Putamen (tissue), 1 donor: ENCODE measurements around the gene ZNF555.
"Not testable (repeated sequence)": the region's sequence is repeated elsewhere in the genome, so short reads cannot be mapped to it uniquely, and the experiment has no call there.

Experiments
- DNase-seq: peaks from one replicate; pipeline ENCODE4 v3.0.0-alpha.2; 2016; ENCODE audit warnings: low spot score

Gene ZNF555

DNA sequence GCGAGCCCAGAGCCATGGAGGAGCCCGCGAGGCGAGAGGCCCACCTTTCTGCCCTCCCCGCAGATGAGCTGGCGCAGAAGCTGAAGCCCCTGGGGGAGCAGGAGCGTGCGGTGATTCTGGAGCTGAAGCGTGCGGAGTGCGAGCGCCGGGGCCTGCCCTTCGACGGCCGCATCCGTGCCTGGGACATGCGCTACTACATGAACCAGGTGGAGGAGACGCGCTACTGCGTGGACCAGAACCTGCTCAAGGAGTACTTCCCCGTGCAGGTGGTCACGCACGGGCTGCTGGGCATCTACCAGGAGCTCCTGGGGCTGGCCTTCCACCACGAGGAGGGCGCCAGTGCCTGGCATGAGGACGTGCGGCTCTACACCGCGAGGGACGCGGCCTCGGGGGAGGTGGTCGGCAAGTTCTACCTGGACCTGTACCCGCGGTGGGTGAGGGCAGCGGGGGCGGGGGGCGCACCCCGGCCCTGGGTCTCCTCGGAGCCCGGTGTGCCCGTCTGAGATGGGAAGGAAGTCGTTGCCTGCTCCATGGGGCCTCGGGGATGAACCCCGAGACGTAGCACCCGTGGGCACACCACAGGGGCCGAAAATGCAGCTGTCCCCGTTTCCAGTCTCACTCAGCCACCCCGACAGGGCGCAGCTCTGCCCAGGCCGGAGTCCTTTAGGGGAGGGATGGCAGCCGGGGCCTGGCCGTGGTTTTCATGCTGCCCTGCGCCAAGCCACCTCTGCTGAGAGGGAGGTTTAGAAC is 33.7 kb upstream of the ZNF555 start:
- DNase-seq: no peak

DNA sequence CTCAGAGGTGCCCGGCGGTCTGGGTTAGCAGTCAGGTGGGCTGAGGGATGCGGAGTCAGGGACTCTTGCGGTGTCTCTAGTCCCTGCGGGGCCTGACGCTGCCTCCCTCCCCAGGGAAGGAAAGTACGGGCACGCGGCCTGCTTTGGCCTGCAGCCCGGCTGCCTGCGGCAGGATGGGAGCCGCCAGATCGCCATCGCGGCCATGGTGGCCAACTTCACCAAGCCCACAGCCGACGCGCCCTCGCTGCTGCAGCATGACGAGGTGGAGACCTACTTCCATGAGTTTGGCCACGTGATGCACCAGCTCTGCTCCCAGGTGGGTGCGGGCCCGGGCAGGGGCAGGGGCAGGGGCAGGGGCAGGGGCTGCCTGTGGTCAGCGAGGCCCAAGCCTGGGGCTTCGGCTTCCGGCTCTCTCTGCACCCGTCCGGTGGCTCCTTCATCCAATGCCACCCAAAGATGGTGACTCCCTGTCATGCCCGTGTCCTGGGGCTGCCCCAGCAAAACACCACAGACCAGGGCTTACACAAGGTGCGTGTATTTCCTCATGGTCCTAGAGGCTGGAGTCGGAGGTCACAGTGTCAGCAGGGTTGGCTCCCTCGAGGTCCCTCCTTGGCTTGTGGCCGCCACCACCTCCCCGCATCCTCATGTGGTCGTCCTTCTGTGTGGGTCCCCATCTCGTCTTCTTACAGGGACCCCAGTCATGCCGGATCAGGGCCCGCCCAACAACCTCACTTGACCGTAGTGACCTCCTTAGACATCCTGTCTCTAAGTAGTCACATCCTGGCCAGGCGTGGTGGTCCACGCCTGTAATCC is 32.9 kb upstream of the ZNF555 start:
- DNase-seq: no peak

DNA sequence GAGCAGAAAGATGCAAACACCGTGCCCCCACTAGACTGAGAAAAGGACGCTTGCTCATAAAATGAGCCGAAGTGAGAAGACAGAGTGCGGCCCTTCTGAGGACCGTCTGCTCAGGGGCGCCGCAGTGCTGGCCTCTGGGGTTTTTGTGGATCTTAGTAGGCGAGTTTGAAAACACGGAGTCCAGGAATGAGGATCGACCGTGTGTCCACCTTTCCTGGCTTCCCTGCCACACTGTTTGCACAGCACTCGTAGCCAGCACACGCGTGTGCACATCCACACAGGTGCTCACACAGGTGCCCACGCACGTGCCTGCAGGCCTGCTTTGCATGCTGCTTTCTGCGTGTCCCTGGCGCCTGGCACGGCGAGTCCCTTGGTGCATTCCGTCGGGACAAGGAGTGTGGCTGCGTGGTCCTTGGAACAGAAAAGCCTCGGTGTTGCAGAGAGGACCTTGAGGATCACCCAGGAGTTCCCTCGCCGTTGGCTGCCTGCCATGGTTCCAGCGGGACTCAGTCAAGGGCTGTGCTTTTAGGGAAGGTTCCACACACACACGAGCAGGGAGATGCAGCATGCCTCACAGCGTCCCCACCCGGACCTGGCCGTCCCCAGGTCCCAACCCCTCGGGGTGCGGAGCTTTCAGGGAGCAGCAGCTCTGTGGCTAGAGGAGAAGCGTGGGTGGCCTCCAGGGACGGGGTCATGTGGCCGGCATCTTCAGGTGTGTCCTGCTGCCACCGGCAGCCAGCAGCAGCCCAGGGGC is 31.7 kb upstream of the ZNF555 start:
- DNase-seq: no peak

DNA sequence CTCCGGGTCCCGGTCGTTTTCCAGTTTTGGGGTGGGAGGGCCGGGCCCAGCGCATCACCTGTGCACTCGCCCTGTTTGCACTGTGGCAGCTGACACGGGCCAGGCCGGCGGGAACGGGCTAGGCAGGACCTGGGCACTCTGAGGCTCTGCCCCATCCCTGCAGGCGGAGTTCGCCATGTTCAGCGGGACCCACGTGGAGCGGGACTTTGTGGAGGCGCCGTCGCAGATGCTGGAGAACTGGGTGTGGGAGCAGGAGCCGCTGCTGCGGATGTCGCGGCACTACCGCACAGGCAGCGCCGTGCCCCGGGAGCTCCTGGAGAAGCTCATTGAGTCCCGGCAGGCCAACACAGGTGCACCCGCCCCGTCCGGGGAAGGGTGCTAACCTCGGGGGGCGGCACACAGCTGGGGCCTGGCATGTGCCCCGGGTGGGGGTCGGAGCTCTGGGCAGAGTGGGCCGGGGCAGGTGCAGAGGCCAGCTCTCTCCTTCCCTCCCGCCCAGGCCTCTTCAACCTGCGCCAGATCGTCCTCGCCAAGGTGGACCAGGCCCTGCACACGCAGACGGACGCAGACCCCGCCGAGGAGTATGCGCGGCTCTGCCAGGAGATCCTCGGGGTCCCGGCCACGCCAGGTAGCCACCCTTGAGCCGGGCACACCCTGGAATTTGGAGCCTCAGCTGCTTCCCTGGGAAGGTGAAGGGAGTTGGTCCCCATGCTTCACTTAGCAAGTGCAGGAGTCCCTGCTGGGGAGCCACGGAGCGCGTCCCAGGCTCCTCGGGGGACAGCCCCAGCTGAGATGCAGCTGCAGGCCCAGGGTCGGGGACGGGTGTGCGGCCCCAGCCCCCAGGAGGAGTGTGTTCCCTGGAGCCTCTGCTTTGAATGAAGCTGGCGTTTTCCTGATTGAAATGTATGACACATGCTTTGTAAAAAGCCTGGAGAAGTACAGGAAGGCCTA is 30.9 kb upstream of the ZNF555 start:
- DNase-seq: no peak

GRCh38 chr19:2811221-2811722 is 30.0 kb upstream of the ZNF555 start:
- no peak for DNase-seq

- no peak for DNase-seq
Observed at GRCh38 chr19:2811735-2812413, 29.4 kb upstream of the ZNF555 start.

DNA sequence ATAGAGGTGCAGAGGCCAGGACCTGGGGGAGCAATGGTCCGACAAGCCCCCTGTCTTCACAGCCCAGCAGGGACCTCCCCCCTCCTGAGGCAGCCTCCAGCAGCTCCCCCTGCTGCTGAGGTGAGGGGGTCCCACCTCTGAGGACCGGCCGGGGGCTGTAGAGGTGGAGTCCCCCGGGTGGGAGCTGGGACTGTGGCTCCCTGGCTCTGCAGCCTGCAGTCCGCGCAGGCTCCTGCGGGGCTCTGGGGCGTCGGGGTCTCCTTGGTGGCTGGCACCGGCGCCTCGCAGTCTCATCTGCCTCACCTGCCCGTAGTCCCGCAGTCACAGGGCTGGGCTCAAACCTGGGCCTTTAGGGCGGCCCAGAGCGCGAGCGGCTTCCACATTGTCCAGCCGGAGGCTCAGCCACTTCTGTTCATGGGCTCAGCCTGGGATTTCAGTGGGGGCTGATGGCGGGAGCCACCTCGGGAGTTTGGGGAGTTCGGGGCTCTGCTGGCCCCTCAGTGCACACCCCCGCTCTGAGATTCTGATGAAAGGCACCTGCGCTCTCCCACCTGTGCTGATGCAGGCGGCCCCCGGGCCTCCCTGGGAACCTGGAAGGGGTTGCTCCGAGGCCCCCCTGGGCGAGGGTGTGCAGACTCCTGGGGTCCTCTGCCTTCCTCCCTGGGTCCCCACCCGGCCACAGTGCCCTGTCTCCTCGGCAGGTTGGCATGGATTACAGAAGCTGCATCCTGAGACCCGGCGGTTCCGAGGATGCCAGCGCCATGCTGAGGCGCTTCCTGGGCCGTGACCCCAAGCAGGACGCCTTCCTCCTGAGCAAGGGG is 28.7 kb upstream of the ZNF555 start:
- no peak for DNase-seq

- no peak for DNase-seq
Observed at GRCh38 chr19:2813235-2814160, 27.8 kb upstream of the ZNF555 start.

DNA sequence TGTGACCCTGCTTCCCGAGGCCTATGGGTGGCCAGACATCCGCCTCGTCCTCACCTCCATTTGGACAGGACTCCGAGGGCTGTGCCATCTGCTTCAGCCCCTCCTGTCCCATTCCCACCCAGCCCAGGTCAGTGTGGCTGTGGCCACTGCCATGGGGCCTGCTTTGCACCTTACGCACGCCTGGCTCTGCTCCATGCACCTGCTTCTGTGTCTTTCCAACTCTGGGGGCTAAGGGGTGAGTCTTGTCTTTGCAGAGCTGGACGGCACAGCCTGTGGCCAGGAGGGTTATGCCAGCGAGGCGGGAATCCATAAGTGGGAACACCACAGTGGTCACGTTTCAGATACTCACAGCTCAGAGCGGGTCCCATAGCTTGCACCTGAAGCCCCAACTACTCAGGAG is 26.8 kb upstream of the ZNF555 start:
- no peak for DNase-seq

DNA sequence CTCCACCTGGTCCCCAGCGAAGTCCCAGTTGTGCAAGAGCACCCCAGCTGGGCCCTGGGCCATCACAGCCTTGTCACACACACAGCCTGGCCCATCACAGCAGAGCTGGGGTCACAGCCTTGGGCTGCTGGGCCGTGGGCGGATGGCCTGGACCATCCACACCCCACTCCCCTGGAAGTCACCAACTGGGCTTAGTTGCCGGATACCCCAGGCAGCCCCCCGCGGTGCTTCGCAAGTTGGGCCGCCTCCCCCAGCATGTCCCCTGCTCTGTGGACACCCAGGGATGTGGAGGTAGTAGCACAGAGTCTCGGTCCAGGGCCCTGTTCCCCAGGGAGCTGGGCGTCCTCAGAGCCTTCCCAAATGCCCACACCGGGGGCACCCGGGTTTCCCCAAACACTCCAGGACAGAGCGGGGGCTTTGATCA is 26.1 kb upstream of the ZNF555 start:
- no peak for DNase-seq

DNA sequence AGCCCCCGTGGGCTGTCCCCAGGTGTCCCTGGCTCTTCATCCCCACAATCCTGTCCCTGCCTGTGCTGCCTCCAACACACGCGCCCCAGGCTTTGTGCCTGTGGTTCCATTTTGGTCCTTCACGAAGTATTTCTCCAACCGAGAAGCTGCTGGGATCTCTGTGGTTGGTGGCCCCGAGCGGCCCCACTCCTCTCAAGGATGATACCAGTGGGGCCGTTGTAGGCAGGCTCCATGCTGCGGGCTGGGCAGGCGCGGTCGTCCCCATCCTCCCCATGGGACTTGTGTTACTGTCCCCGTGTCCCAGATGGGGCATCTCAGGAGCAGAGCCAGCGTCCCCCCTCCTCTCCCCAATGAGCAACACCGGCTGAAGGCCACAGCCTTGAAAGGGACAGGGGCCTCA is 25.4 kb upstream of the ZNF555 start:
- no peak for DNase-seq

DNA sequence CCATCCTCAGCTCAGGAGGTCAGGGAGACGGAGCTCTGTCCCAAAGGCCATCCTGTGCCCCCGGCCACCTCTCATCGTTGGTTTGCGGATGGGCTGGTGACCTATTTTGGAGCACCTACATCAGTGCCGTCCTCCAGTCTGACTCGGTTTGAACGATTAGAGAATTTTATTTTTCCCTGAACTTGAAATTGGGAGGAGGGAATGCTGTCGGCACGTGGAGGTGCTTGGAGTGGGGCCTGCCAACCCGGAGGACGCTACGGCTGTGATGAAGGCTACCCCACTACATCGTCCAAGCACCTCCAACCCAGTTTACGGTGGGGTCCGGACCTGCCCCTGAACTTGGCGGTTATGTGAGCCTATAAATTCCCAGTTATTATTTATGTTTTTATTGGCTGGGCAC is 24.6 kb upstream of the ZNF555 start:
- DNase-seq: no peak

DNA sequence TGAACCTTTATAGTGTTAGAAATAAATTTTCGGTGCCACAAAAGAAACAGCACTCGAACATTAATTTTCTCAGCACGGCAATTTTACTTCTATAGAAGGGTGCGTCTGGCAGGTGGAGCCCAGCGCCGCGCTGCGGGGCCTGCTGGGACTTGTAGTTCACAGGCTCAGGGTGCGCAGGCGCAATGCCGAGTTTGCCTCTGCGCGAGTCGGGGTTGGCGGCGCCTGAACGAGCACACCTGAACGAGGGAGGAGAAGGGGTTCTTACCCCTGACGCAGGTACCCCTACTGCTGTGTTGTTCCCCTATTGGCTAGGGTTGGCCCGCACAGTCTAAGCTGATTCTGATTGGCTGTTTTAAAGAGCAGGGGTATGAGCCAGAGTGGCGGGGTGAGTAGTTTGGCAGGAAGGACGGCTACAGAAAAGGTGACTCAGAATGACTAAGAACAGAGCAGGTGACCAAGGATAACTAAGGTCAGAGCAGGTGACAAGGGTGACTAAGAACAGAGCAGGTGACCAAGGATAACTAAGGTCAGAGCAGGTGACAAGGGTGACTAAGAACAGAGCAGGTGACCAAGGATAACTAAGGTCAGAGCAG is 23.9 kb upstream of the ZNF555 start:
- DNase-seq: not testable (repeated sequence)

DNA sequence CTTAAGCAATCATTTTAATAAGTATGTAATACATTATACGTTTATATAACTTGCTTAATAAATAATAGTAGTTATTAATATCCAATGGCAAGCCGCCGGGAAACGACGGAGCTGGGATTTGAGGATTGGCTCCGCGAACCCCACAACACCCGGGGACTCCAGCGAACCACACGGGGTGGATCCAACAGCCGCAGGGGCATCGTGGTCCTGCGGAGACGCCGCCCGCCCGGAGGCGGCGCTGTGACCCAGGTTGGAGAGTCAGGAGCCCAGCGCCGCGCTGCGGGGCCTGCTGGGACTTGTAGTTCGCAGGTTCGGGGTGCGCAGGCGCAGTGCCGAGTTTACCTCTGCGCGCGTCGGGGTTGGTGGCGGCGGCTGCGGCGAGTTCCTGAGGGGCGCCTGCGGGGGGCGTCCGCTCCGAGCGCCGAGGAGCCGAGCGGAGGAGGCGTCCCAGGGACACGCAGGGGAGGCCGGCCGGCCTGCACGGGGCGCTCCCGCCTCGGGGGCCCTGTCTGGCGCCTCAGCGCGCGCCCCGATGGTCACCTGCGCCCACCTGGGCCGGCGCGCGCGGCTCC is 21.6 kb upstream of the ZNF555 start, which contains the start of gene ZNF554:
ZNF554 (plus strand) TSS at position 329 of the 572 bp plus-strand sequence; CDS start at position 533, 204 bp downstream.
- peak; percentile 92 for DNase-seq

GRCh38 chr19:2820112-2820702 is 21.1 kb upstream of the ZNF555 start:
- no peak for DNase-seq

- no peak for DNase-seq
Observed at GRCh38 chr19:2822846-2823245, 18.4 kb upstream of the ZNF555 start.

DNA sequence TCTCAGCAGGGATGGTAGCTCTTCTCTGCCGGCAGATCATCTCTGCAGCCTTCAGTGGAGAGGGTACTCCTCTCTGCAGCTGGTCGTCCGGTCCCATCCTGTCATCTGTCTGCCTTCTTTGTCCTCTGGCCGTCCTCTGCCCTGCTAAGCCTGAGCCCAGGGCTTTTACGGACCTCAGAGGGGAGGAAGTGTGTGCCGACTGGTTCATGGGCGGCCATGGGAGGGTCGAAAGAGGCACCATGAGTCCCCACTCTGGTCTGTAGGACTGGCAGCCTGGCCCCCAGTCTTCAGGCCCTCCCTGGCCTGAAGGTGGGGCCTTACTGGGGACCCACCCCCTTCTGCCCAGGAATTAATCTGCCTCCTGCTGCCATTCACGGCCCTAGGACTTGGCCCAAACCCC is 17.6 kb upstream of the ZNF555 start:
- DNase-seq: no peak
